H9 (cell line): Measurements from ENCODE around the gene AHI1. TPM values are rescaled to one million over a fixed set of nuclear protein-coding genes. Genes with fewer than 3 reads are reported as not detected.
A peak's percentile ranks its signal among the peaks of the same experiment; 100 is the strongest.

Experiments
- DNase-seq: peaks from one replicate; pipeline ENCODE4 v3.0.0-alpha.2; 2017
- H2AFZ ChIP-seq: one replicate; pipeline ENCODE4 v1.6.1; 2013; ENCODE audit warnings: mild to moderate bottlenecking, low read length, control low read depth, moderate library complexity
- H2AK5ac ChIP-seq: 2 replicates; pipeline ENCODE4 v1.6.1; 2013; ENCODE audit warnings: low read length, control low read depth, mixed read lengths; ENCODE audit not compliant: insufficient read length
- H2BK120ac ChIP-seq: one replicate; pipeline ENCODE4 v1.6.1; 2013; ENCODE audit warnings: low read depth, mild to moderate bottlenecking, low read length, control low read depth, inconsistent platforms; ENCODE audit not compliant: poor library complexity, severe bottlenecking
- H2BK12ac ChIP-seq: 2 replicates; pipeline ENCODE4 v1.6.1; 2013; ENCODE audit warnings: low read length, control low read depth, mixed read lengths, low read depth; ENCODE audit not compliant: insufficient read length
- H2BK15ac ChIP-seq: 2 replicates; pipeline ENCODE4 v1.6.1; 2013; ENCODE audit warnings: low read depth, low read length, control low read depth
- H2BK20ac ChIP-seq: one replicate; pipeline ENCODE4 v1.6.1; 2013; ENCODE audit warnings: low read depth, mild to moderate bottlenecking, low read length, control low read depth, inconsistent platforms; ENCODE audit not compliant: poor library complexity, severe bottlenecking
- H2BK5ac ChIP-seq: 2 replicates; pipeline ENCODE4 v1.6.1; 2013; ENCODE audit warnings: low read length, control low read depth, mixed read lengths; ENCODE audit not compliant: insufficient read length
- H3K14ac ChIP-seq: 2 replicates; pipeline ENCODE4 v1.6.1; 2013; ENCODE audit warnings: low read length, control low read depth; ENCODE audit not compliant: insufficient read depth
- H3K18ac ChIP-seq: 2 replicates; pipeline ENCODE4 v1.6.1; 2013; ENCODE audit warnings: low read depth, mild to moderate bottlenecking, mixed read lengths, low read length, control low read depth; ENCODE audit not compliant: insufficient read length
- H3K23ac ChIP-seq: 2 replicates; pipeline ENCODE4 v1.6.1; 2013; ENCODE audit warnings: low read length, control low read depth, mixed read lengths, low read depth; ENCODE audit not compliant: insufficient read length
- H3K23me2 ChIP-seq: 2 replicates; pipeline ENCODE4 v1.6.1; 2013; ENCODE audit warnings: low read depth, mild to moderate bottlenecking, mixed read lengths, low read length, control low read depth; ENCODE audit not compliant: insufficient read length, poor library complexity, severe bottlenecking
- H3K27ac ChIP-seq: 2 replicates; pipeline ENCODE4 v1.5.1; 2013; ENCODE audit warnings: low read length, control low read depth, mixed read lengths, low read depth; ENCODE audit not compliant: insufficient read length
- H3K27me3 ChIP-seq: 2 replicates; pipeline ENCODE4 v1.6.1; 2013; ENCODE audit warnings: low read length, control low read depth, inconsistent platforms; ENCODE audit not compliant: insufficient read depth
- H3K4ac ChIP-seq: 2 replicates; pipeline ENCODE4 v1.6.1; 2013; ENCODE audit warnings: low read depth, mild to moderate bottlenecking, control low read depth, inconsistent platforms, low read length, moderate library complexity
- H3K4me1 ChIP-seq: 2 replicates; pipeline ENCODE4 v1.6.1; 2013; ENCODE audit warnings: low read length, control low read depth, inconsistent platforms; ENCODE audit not compliant: insufficient read depth
- H3K4me2 ChIP-seq: 2 replicates; pipeline ENCODE4 v1.6.1; 2013; ENCODE audit warnings: low read length, control low read depth, mixed read lengths; ENCODE audit not compliant: insufficient read length, insufficient read depth
- H3K56ac ChIP-seq: 2 replicates; pipeline ENCODE4 v1.6.1; 2013; ENCODE audit warnings: low read depth, mild to moderate bottlenecking, mixed read lengths, low read length, control low read depth; ENCODE audit not compliant: insufficient read length
- H3K79me1 ChIP-seq: 2 replicates; pipeline ENCODE4 v1.6.1; 2013; ENCODE audit warnings: low read depth, mild to moderate bottlenecking, moderate library complexity, low read length, control low read depth, inconsistent platforms; ENCODE audit not compliant: insufficient read depth, poor library complexity, severe bottlenecking
- H3K79me2 ChIP-seq: 2 replicates; pipeline ENCODE4 v1.6.1; 2013; ENCODE audit warnings: low read length, control low read depth, inconsistent platforms; ENCODE audit not compliant: insufficient read depth
- H3K9ac ChIP-seq: 2 replicates; pipeline ENCODE4 v1.6.1; 2013; ENCODE audit warnings: low read length, control low read depth, mixed read lengths; ENCODE audit not compliant: insufficient read length; ENCODE audit errors: extremely low read depth
- H3K9me3 ChIP-seq: one replicate; pipeline ENCODE4 v1.6.1; 2013; ENCODE audit warnings: low read depth, low read length, inconsistent platforms; ENCODE audit not compliant: control insufficient read depth
- H3T11ph ChIP-seq: one replicate; pipeline ENCODE4 v1.6.1; 2013; ENCODE audit warnings: mild to moderate bottlenecking, low read length, control low read depth, inconsistent platforms
- H4K20me1 ChIP-seq: one replicate; pipeline ENCODE4 v1.6.1; 2013; ENCODE audit not compliant: control insufficient read depth, insufficient read length, insufficient read depth
- H4K5ac ChIP-seq: 2 replicates; pipeline ENCODE4 v1.6.1; 2013; ENCODE audit warnings: low read depth, mild to moderate bottlenecking, mixed read lengths, low read length, control low read depth; ENCODE audit not compliant: insufficient read length
- H4K8ac ChIP-seq: replicated peaks from 2 replicates; pipeline ENCODE4 v1.6.1; 2013; ENCODE audit warnings: low read length, control low read depth, mixed read lengths, low read depth; ENCODE audit not compliant: insufficient read length
- H4K91ac ChIP-seq: 2 replicates; pipeline ENCODE4 v1.6.1; 2013; ENCODE audit warnings: low read depth, mild to moderate bottlenecking, moderate library complexity, mixed read lengths, low read length, control low read depth; ENCODE audit not compliant: insufficient read length
- H3K27ac Mint-ChIP-seq, 3 experiments: 2 replicates in 2 of 3; 3 replicates in 1 of 3; pipeline ENCODE4 v1.8.0; 2020 to 2021; ENCODE audit warnings: mixed read lengths in 3 of 3, mild to moderate bottlenecking in 1 of 3, moderate library complexity in 1 of 3
- H3K27me3 Mint-ChIP-seq: 2 replicates; pipeline ENCODE4 v1.8.0; 2021; ENCODE audit warnings: low read depth, mild to moderate bottlenecking, moderate library complexity, mixed read lengths
- H3K36me3 Mint-ChIP-seq, 3 experiments: 2 replicates in 2 of 3; 3 replicates in 1 of 3; pipeline ENCODE4 v1.8.0; 2020 to 2021; ENCODE audit warnings: low read depth in 3 of 3, mixed read lengths in 3 of 3; ENCODE audit not compliant: insufficient read depth in 1 of 3
- H3K4me1 Mint-ChIP-seq, 2 experiments: 2 replicates each; pipeline ENCODE4 v1.8.0; 2020; ENCODE audit warnings: mixed read lengths in 2 of 2
- H3K4me3 Mint-ChIP-seq, 2 experiments: 2 replicates in 1 of 2; 3 replicates in 1 of 2; pipeline ENCODE4 v1.8.0; 2020 to 2021; ENCODE audit warnings: mild to moderate bottlenecking in 2 of 2, mixed read lengths in 2 of 2, moderate library complexity in 1 of 2
- H3K9me3 Mint-ChIP-seq, 2 experiments: 2 replicates in 1 of 2; 3 replicates in 1 of 2; pipeline ENCODE4 v1.8.0; 2020; ENCODE audit warnings: mild to moderate bottlenecking in 2 of 2, mixed read lengths in 2 of 2, moderate library complexity in 1 of 2
- CTCF ChIP-seq: fragments of 200-600 bp; sonication (generic); conservative IDR thresholded peaks from 3 replicates; pipeline ENCODE4 v1.8.0; 2021; ENCODE audit warnings: antibody characterized with exemption, mild to moderate bottlenecking
- WGBS: extraction: QIAGEN DNeasy Blood & Tissue Kit; methylation state at CpG from one replicate; pipeline ENCODE4 v1.1.7; 2013; ENCODE audit warnings: missing lambda C conversion rate, low lambda C conversion rate, mixed read lengths; ENCODE audit not compliant: insufficient read length; ENCODE audit errors: extremely low coverage; 5-methylcytosine and 5-hydroxymethylcytosine counted together
- total RNA-seq: library from RNA; stranded (reverse); gene quantifications from 2 replicates; pipeline ENCODE4 v1.2.1, GENCODE V29; 2021

Gene AHI1
- total RNA-seq, 1 experiment from 2014 or later = 9.9 TPM

- no peak overlapping the region for H2BK120ac ChIP-seq
- H2BK5ac ChIP-seq = no peak overlapping the region
- no peak overlapping the region for H2AK5ac ChIP-seq
- H3T11ph ChIP-seq = no peak overlapping the region
- H3K23ac ChIP-seq = no peak overlapping the region
- peaks cover 3% of the 10 kb centered on the region; the same call in 1 of the 2 replicates for H3K4me1 ChIP-seq
- Mint-ChIP-seq H3K4me1 (peaks cover 10 to 13% of the 10 kb centered on the region in 2 experiments), H3K36me3 (no peaks in the 10 kb centered on the region), H3K9me3 (no peaks in the 10 kb centered on the region), H3K4me3 (no peak overlapping the region), H3K27ac (peak overlapping the region; percentile 8 to 62 (median 34); a peak in 1 of 7 replicates), H3K27me3 (no peaks in the 10 kb centered on the region)
- H3K9ac ChIP-seq = no peak overlapping the region
- no peak overlapping the region for H4K8ac ChIP-seq
- no peak overlapping the region for H4K5ac ChIP-seq
- no peaks in the 10 kb centered on the region for H3K9me3 ChIP-seq
- H3K14ac ChIP-seq = no peak overlapping the region
- WGBS = 100% methylated on average over 1 of the region's 8 CpGs
- no peak overlapping the region for H3K4me2 ChIP-seq
- H3K4ac ChIP-seq = no peak overlapping the region
- no peak overlapping the region for H3K27ac ChIP-seq
- H4K20me1 ChIP-seq = no peaks in the 10 kb centered on the region
- no peak overlapping the region for H2AFZ ChIP-seq
- TF ChIP-seq CTCF = no peak
- DNase-seq = no peak
- no peaks in the 10 kb centered on the region for H3K79me2 ChIP-seq
- no peak overlapping the region for H2BK12ac ChIP-seq
- H3K79me1 ChIP-seq = no peaks in the 10 kb centered on the region
- no peak overlapping the region for H2BK20ac ChIP-seq
- no peak overlapping the region for H3K56ac ChIP-seq
- H3K27me3 ChIP-seq = no peaks in the 10 kb centered on the region
- H3K18ac ChIP-seq = no peak overlapping the region
- H3K23me2 ChIP-seq = no peaks in the 10 kb centered on the region
- no peak overlapping the region for H4K91ac ChIP-seq
- H2BK15ac ChIP-seq = no peak overlapping the region
These were observed 176.6 kb downstream of the AHI1 start for GRCh38 chr6:135320721-135321621.
